PFSK-1 (cell line): ENCODE data around the gene LMAN2.

Experiments
- FOXP2 ChIP-seq: optimal IDR thresholded peaks from 2 replicates; pipeline ENCODE3; 2011; ENCODE audit warnings: borderline replicate concordance, control low read depth, inconsistent platforms; ENCODE audit not compliant: insufficient read depth; ENCODE audit errors: extremely low read length, extremely low read depth
- POLR2AphosphoS5 ChIP-seq: IDR thresholded peaks from 2 replicates; pipeline ENCODE4 v1.6.1; 2012; ENCODE audit warnings: low read depth, mild to moderate bottlenecking, control low read depth, low read length, moderate library complexity
- REST ChIP-seq, 2 experiments: IDR thresholded peaks; 2 replicates each; pipeline versions ENCODE4 v1.6.1 to v1.8.0; 2011 to 2012; ENCODE audit warnings: low read depth in 2 of 2, low read length in 2 of 2, control low read depth in 1 of 2, inconsistent platforms in 1 of 2, mild to moderate bottlenecking in 1 of 2, moderate library complexity in 1 of 2; ENCODE audit not compliant: insufficient read depth in 1 of 2
- SIN3A ChIP-seq: IDR thresholded peaks from 2 replicates; pipeline ENCODE4 v1.6.1; 2012; ENCODE audit warnings: mild to moderate bottlenecking, low read length, moderate library complexity, borderline replicate concordance; ENCODE audit not compliant: insufficient read depth
- TAF1 ChIP-seq: IDR thresholded peaks from 2 replicates; pipeline ENCODE4 v1.6.1; 2012; ENCODE audit warnings: low read length, control low read depth, borderline replicate concordance; ENCODE audit not compliant: insufficient read depth

The LMAN2 gene

GRCh38 chr5:177319913-177320588 is 31.4 kb downstream of the LMAN2 start:
- TF ChIP-seq TAF1 (no peak), SIN3A (no peak), REST (IDR thresholded peaks at IDR 0.05; ENCODE audit: insufficient read depth in 1 of 2, low read depth in 2 of 2, low read length in 2 of 2) (no peak), FOXP2 (no peak), POLR2AphosphoS5 (no peak)

DNA sequence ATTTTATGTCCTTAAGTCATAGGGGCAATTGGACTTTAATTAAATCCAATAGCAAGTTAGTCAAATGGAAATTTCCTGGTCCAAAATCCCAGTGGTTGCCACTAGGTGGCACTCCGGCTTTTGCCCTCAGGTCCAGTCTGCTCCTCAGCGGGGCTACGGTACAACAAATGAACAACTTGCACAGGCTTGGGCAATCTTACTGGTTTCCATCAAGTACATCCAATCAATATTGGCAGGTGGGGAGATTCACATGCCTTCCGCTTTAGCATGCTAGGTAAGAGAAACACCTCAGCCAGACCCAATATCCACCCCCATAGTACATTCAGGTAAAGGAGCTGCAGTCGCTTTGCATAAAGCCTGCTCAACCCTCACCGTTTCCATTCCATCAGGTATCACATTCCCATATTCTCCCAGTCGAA is 33.5 kb downstream of the LMAN2 start:
- TF ChIP-seq SIN3A: no peak
- TF ChIP-seq POLR2AphosphoS5: no peak
- TF ChIP-seq TAF1: no peak
- TF ChIP-seq FOXP2: no peak
- TF ChIP-seq REST (IDR thresholded peaks at IDR 0.05; ENCODE audit: insufficient read depth in 1 of 2, low read depth in 2 of 2, low read length in 2 of 2): no peak

- TF ChIP-seq POLR2AphosphoS5 (no peak), SIN3A (no peak), TAF1 (no peak), FOXP2 (no peak), REST (IDR thresholded peaks at IDR 0.05; ENCODE audit: insufficient read depth in 1 of 2, low read depth in 2 of 2, low read length in 2 of 2) (no peak)
Observed at GRCh38 chr5:177316005-177316404, 35.5 kb downstream of the LMAN2 start.

GRCh38 chr5:177315411-177315810 is 36.1 kb downstream of the LMAN2 start:
- TF ChIP-seq FOXP2: no peak
- TF ChIP-seq SIN3A: no peak
- TF ChIP-seq POLR2AphosphoS5: no peak
- TF ChIP-seq REST (IDR thresholded peaks at IDR 0.05; ENCODE audit: insufficient read depth in 1 of 2, low read depth in 2 of 2, low read length in 2 of 2): no peak
- TF ChIP-seq TAF1: no peak

DNA sequence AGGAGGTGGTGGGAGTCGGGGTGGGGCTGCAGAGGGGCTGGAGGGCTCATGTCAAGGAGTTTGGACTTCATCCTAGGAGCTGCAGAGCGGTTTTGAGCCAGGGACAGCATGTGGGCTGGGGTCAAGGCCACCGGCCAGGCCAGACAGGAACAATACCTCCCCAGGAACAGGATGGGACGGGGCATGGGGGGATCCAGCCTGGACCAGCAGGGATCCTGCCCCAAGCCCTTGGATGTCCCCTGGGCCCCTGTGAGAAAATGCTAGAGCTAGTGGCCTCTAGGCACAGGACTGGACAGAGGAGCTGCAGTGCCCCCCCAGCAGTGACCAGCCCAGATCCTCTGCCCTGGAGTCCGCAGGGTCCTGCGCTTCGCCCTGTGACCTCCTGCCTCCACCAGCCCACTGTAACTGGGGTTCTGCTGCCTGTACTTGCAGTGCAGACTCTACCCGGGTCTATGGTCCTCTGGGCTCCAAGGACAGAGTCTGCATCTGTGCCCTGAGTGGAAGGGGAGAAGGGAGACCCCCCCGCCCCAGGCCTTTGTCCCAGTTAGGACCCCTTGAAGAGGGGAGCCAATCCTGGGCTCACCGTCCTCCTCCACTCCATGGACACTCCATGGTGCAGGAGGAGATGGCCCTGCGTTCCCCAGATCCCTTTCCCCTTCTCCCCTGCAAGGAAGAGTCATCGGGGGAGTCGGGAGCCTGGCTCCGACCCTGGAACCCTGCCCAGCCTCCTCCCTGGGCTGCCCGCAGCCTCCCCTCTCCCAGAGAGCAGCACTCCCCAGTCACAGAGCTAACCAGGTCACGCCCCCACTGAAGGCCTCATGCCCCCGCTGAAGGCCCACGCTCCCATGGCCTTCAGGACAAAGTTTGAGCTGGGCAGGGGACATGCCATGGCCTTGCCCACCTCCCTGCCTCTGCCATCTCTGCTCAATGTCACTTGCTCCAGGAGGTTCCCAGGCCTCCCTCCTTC is 36.8 kb downstream of the LMAN2 start:
- TF ChIP-seq FOXP2: no peak
- no peak for TF ChIP-seq REST (IDR thresholded peaks at IDR 0.05; ENCODE audit: insufficient read depth in 1 of 2, low read depth in 2 of 2, low read length in 2 of 2)
- TF ChIP-seq SIN3A: no peak
- no peak for TF ChIP-seq TAF1
- TF ChIP-seq POLR2AphosphoS5: no peak
